ENCODE results near the gene WDR1.

The WDR1 gene

GRCh38 chr4:10086506-10087120 is 30.0 kb downstream of the WDR1 start:
- CTCF ChIA-PET: no interaction called here

GRCh38 chr4:10085828-10086505 is 30.6 kb downstream of the WDR1 start:
- ChIA-PET CTCF (interaction anchor here (2.4 kb wide), 1 partner anchor 10 kb away, joined by 12 read pairs; no protein-coding TSS in a partner anchor), POLR2A (no interaction called here)
- H3K4me3 ChIP-seq (ENCODE audit: low read depth, low read length): no peak overlapping the region
- TF ChIP-seq CTCF (IDR thresholded peaks at IDR 0.05; ENCODE audit: insufficient read depth, low read length, missing control alignments): no peak
- no peak for DNase-seq (ENCODE audit: low read depth, low spot score)

More at GRCh38 chr4:10086506-10087120, 30.0 kb downstream of the WDR1 start:
- no peak for TF ChIP-seq CTCF (IDR thresholded peaks at IDR 0.05; ENCODE audit: insufficient read depth, low read length, missing control alignments)
- DNase-seq (ENCODE audit: low read depth, low spot score): no peak
- no peak overlapping the region for H3K4me3 ChIP-seq (ENCODE audit: low read depth, low read length)
- POLR2A ChIA-PET: interaction anchor here (1.4 kb wide), 1 partner anchor 9 kb away, joined by 4 read pairs; no protein-coding TSS in a partner anchor

GRCh38 chr4:10085386-10085785 is 31.2 kb downstream of the WDR1 start:
- DNase-seq (ENCODE audit: low read depth, low spot score): no peak
- no peak for TF ChIP-seq CTCF (IDR thresholded peaks at IDR 0.05; ENCODE audit: insufficient read depth, low read length, missing control alignments)
- no peak overlapping the region for H3K4me3 ChIP-seq (ENCODE audit: low read depth, low read length)
- ChIA-PET POLR2A (interaction anchor here (0.5 to 0.9 kb wide), 2 partner anchors 19 to 31 kb away, joined by 4 to 5 read pairs; partner anchors contain the start of gene WDR1), CTCF (interaction anchor here (1.2 to 2.4 kb wide), 2 partner anchors 9 to 11 kb away, joined by 3 to 12 read pairs; no protein-coding TSS in a partner anchor)

- POLR2A ChIA-PET: interaction anchor here (0.5 to 1.4 kb wide), 4 partner anchors 12 to 32 kb away, joined by 3 to 5 read pairs (median 4); partner anchors contain the start of gene WDR1
- DNase-seq (ENCODE audit: low read depth, low spot score): no peak
- CTCF ChIA-PET: interaction anchor here (0.8 to 2.4 kb wide), 3 partner anchors 9 to 14 kb away, joined by 3 to 12 read pairs (median 3); no protein-coding TSS in a partner anchor
- no peak for TF ChIP-seq CTCF (IDR thresholded peaks at IDR 0.05; ENCODE audit: insufficient read depth, low read length, missing control alignments)
- no peak overlapping the region for H3K4me3 ChIP-seq (ENCODE audit: low read depth, low read length)
Observed at GRCh38 chr4:10084651-10085358, 31.8 kb downstream of the WDR1 start.

GRCh38 chr4:10083861-10084641 is 32.5 kb downstream of the WDR1 start:
- TF ChIP-seq CTCF (IDR thresholded peaks at IDR 0.05; ENCODE audit: insufficient read depth, low read length, missing control alignments): no peak
- POLR2A ChIA-PET: interaction anchor here (1.1 to 1.4 kb wide), 2 partner anchors 12 to 14 kb away, joined by 3 to 5 read pairs; no protein-coding TSS in a partner anchor
- CTCF ChIA-PET: interaction anchor here (0.8 to 2.4 kb wide), 5 partner anchors 8 to 14 kb away, joined by 3 to 12 read pairs (median 3); no protein-coding TSS in a partner anchor
- DNase-seq (ENCODE audit: low read depth, low spot score): no peak
- no peak overlapping the region for H3K4me3 ChIP-seq (ENCODE audit: low read depth, low read length)
